Heart right ventricle (tissue), 16 donors: ENCODE data around the gene DRAXIN. TPM values are rescaled to one million over a fixed set of nuclear protein-coding genes. Genes with fewer than 3 reads are reported as not detected.

Experiments used
- ATAC-seq, 8 donors: fragments of 200-7000 bp; cut with Tn5 transposase; one replicate each; pipeline ENCODE4 v1.9.1; 2020; ENCODE audit warnings: mild to moderate bottlenecking in 8 of 8, moderate library complexity in 8 of 8, moderate number of reproducible peaks in 1 of 8
- DNase-seq, 2 donors: peaks; one replicate each; pipeline ENCODE4 v3.0.0-alpha.2; 2020
- H3K27ac ChIP-seq, 10 donors: fragments of 200-600 bp; sonication (generic) in 2 of 10; one replicate each; pipeline versions ENCODE4 v1.5.0 to v1.8.0; 2020 to 2022; ENCODE audit warnings: mild to moderate bottlenecking in 3 of 10
- H3K27me3 ChIP-seq, 7 donors: fragments of 200-600 bp; one replicate each; pipeline ENCODE4 v1.8.0; 2021 to 2022; ENCODE audit warnings: mild to moderate bottlenecking in 2 of 7
- H3K36me3 ChIP-seq, 9 donors: fragments of 200-600 bp; sonication (generic) in 1 of 9; one replicate each; pipeline versions ENCODE4 v1.5.0 to v1.8.0; 2020 to 2022; ENCODE audit warnings: mild to moderate bottlenecking in 2 of 9
- H3K4me1 ChIP-seq, 9 donors: fragments of 200-600 bp; sonication (generic) in 1 of 9; one replicate each; pipeline versions ENCODE4 v1.5.0 to v1.8.0; 2020 to 2022; ENCODE audit warnings: mild to moderate bottlenecking in 4 of 9
- H3K4me3 ChIP-seq, 10 donors: fragments of 200-600 bp; sonication (generic) in 2 of 10; one replicate each; pipeline versions ENCODE4 v1.5.0 to v1.8.0; 2020 to 2022; ENCODE audit warnings: mild to moderate bottlenecking in 7 of 10, moderate library complexity in 2 of 10
- H3K9me3 ChIP-seq, 11 donors: fragments of 200-600 bp in 10 of 11; sonication (generic) in 2 of 11; one replicate each; pipeline versions ENCODE4 v1.5.0 to v1.8.0; 2013 to 2022; ENCODE audit warnings: mild to moderate bottlenecking in 2 of 11, control low read depth in 1 of 11, moderate library complexity in 1 of 11
- WGBS, 2 donors: extraction: QIAGEN DNeasy Blood & Tissue Kit; methylation state at CpG; one replicate each; pipeline ENCODE4 v1.1.7; 2013; ENCODE audit warnings: inconsistent platforms in 1 of 2; 5-methylcytosine and 5-hydroxymethylcytosine counted together
- intact Hi-C, 10 donors: fragments of 100-400 bp; cut with DNase I; formaldehyde crosslinking; loops; one replicate each; pipeline versions ENCODE4 v1.11.1 to v1.14.2; 2022
- polyA plus RNA-seq, 2 donors: library from polyadenylated mRNA; stranded (reverse); fragments of 200-250 nt; gene quantifications; one replicate each; pipeline ENCODE4 v1.2.3, GENCODE V29; 2013
- total RNA-seq, 10 donors: library from RNA; stranded (reverse); fragmentation: NEBNext Ultra II Directional in 3 of 10; extraction: Animal tissue kit (Norgen Biotek cat#: 25700) in 3 of 10; gene quantifications; one replicate each; pipeline versions ENCODE4 v1.2.1 to v1.2.4, GENCODE V29; 2021 to 2023
- TF ChIP-seq, protein P1 (sequence below), 9 donors: fragments of 200-600 bp; sonication (generic) in 2 of 9; IDR thresholded peaks; one replicate each; pipeline versions ENCODE4 v1.5.0 to v1.8.0; 2021 to 2022; ENCODE audit warnings: antibody characterized with exemption in 9 of 9, mild to moderate bottlenecking in 5 of 9, moderate library complexity in 1 of 9
- donor health status: Arrhythmogenic right ventricular cardiomyopathy.
- donor health status: ischemic (EF 13 %, LVEDD 7.1; RV severe dilation, severe dysfunction).
- donor health status: healthy with polysubstance abuse.
- donor health status: DM: no; HTN: yes; CAD: no.
- donor health status: DM: no; HTN: no; CAD: no.
- donor health status: ischemic (EF 25% LVEDD 6.9; RV normal size, moderate dysfunction).
- donor health status: ischemic (EF 25% LVEDD 5.7; RV mildly dilated, moderate dysfunction).
- donor health status: healthy.
- donor health status: DM: yes; HTN: yes; CAD: no.
- donor health status: Ischemic cardiomyopathy.
- donor health status: ischemic (EF 35%, LVEDD 5.7; RV mildly dilated, moderate dysfunction).
- donor health status: nonischemic (EF 11% LVEDD 7.7; RV severe dilation, severe dysfunction).
- donor health status: DM: yes; HTN: yes; CAD: no.
- donor health status: PGD.
- donor health status: ischemic (EF 29% LVEDD 5.4; RV normal size, mild dysfunction).
- donor health status: nonischemic (EF 23%, LVEDD 6.1; RV moderate dilation, normal function).

Gene DRAXIN
- total and polyA plus RNA-seq, 12 donors, result 0.01 to 0.18 (median 0.08) TPM; not detected in 2

DNA sequence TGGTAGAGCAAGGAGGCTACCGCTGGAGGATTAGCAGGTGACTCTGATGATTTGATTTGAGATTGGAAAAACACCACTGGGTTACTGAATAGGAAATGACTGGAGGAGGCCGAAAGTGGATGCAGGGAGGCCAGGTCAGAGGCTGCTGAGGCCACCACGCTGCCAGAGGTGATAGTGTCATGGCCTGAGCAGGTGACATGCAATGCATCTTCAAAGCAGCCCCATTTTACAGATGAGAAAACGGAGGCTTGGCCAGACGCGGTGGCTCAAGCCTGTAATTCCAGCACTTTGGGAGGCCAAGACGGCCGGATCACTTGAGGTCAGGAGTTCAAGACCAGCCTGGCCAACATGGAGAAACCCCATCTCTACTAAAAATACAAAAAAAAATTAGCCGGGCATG lies 83.2 kb downstream of the DRAXIN start:
- 91 to 94% methylated on average over 9 of the region's 9 CpGs for WGBS, 2 donors
- TF ChIP-seq, protein P1, sequence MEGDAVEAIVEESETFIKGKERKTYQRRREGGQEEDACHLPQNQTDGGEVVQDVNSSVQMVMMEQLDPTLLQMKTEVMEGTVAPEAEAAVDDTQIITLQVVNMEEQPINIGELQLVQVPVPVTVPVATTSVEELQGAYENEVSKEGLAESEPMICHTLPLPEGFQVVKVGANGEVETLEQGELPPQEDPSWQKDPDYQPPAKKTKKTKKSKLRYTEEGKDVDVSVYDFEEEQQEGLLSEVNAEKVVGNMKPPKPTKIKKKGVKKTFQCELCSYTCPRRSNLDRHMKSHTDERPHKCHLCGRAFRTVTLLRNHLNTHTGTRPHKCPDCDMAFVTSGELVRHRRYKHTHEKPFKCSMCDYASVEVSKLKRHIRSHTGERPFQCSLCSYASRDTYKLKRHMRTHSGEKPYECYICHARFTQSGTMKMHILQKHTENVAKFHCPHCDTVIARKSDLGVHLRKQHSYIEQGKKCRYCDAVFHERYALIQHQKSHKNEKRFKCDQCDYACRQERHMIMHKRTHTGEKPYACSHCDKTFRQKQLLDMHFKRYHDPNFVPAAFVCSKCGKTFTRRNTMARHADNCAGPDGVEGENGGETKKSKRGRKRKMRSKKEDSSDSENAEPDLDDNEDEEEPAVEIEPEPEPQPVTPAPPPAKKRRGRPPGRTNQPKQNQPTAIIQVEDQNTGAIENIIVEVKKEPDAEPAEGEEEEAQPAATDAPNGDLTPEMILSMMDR (IDR thresholded peaks at IDR 0.05), result no peak
- H3K27me3 ChIP-seq, result no peaks in the 10 kb centered on the region
- intact Hi-C loops, result no loop called here
- no peak overlapping the region for H3K4me3 ChIP-seq
- no peaks in the 10 kb centered on the region for H3K4me1 ChIP-seq
- ATAC-seq (no peak), DNase-seq (no peak)
- no peaks in the 10 kb centered on the region for H3K36me3 ChIP-seq
- H3K9me3 ChIP-seq, result no peaks in the 10 kb centered on the region
- no peak overlapping the region for H3K27ac ChIP-seq

Other genes with a start within 250 kb of the DRAXIN start
- gene DISP3, start 212.6 kb upstream of the DRAXIN start, total RNA-seq, result under 1 TPM in 6 of 10 donors, not detected in 4; 0.05 to 0.21 (median 0.10) TPM
- under 1 TPM in 1 of 2 donors, not detected in 1; 0.22 TPM for gene DISP3, start 212.6 kb upstream of the DRAXIN start, polyA plus RNA-seq
- 1 to 10 TPM in 9 of 10 donors, under 1 TPM in 1; 0.70 to 5.5 (median 1.7) TPM for gene FBXO2, start 37.3 kb upstream of the DRAXIN start, total RNA-seq
- gene FBXO2, start 37.3 kb upstream of the DRAXIN start, polyA plus RNA-seq, result 1 to 10 TPM; 2.7 to 5.3 TPM
- 10 to 100 TPM; 10.1 to 17.7 (median 15.8) TPM for gene FBXO44, start 36.8 kb upstream of the DRAXIN start, total RNA-seq
- gene FBXO44, start 36.8 kb upstream of the DRAXIN start, polyA plus RNA-seq, result 10 to 100 TPM; 14.6 to 28.2 TPM
- gene FBXO6, start 27.5 kb upstream of the DRAXIN start, total RNA-seq, result 10 to 100 TPM in 1 of 10 donors, 1 to 10 TPM in 9; 4.8 to 21.7 (median 7.9) TPM
- gene FBXO6, start 27.5 kb upstream of the DRAXIN start, polyA plus RNA-seq, result 10 to 100 TPM in 1 of 2 donors, 1 to 10 TPM in 1; 6.0 to 12.9 TPM
- gene MAD2L2, start 10.6 kb upstream of the DRAXIN start, total RNA-seq, result 10 to 100 TPM; 10.9 to 28.5 (median 17.0) TPM
- 10 to 100 TPM; 16.6 to 59.0 TPM for gene MAD2L2, start 10.6 kb upstream of the DRAXIN start, polyA plus RNA-seq
- 10 to 100 TPM; 12.9 to 37.9 (median 16.9) TPM for gene AGTRAP, start 44.4 kb downstream of the DRAXIN start, total RNA-seq
- 10 to 100 TPM; 21.4 to 96.7 TPM for gene AGTRAP, start 44.4 kb downstream of the DRAXIN start, polyA plus RNA-seq
- 10 to 100 TPM in 1 of 10 donors, 1 to 10 TPM in 9; 2.4 to 12.8 (median 5.1) TPM for gene C1orf167, start 70.5 kb downstream of the DRAXIN start, total RNA-seq
- gene C1orf167, start 70.5 kb downstream of the DRAXIN start, polyA plus RNA-seq, result 1 to 10 TPM; 7.5 to 9.0 TPM
- 10 to 100 TPM; 28.8 to 75.8 (median 40.5) TPM for gene MTHFR, start 114.3 kb downstream of the DRAXIN start, total RNA-seq
- gene MTHFR, start 114.3 kb downstream of the DRAXIN start, polyA plus RNA-seq, result 10 to 100 TPM; 17.7 to 24.3 TPM
- 10 to 100 TPM; 13.3 to 20.9 (median 16.9) TPM for gene CLCN6, start 114.5 kb downstream of the DRAXIN start, total RNA-seq
- 10 to 100 TPM in 1 of 2 donors, 1 to 10 TPM in 1; 9.1 to 13.8 TPM for gene CLCN6, start 114.5 kb downstream of the DRAXIN start, polyA plus RNA-seq
- 1,000 to 10,000 TPM in 2 of 10 donors, 100 to 1,000 TPM in 5, 10 to 100 TPM in 2, 1 to 10 TPM in 1; 5.8 to 2,762 (median 663) TPM for gene NPPA, start 156.1 kb downstream of the DRAXIN start, total RNA-seq
- gene NPPA, start 156.1 kb downstream of the DRAXIN start, polyA plus RNA-seq, result 1,000 to 10,000 TPM in 1 of 2 donors, 10 to 100 TPM in 1; 16.4 to 2,201 TPM
- 1,000 to 10,000 TPM in 1 of 10 donors, 100 to 1,000 TPM in 5, 10 to 100 TPM in 1, 1 to 10 TPM in 3; 1.1 to 4,616 (median 291) TPM for gene NPPB, start 167.2 kb downstream of the DRAXIN start, total RNA-seq
- over 10,000 TPM in 1 of 2 donors, 10 to 100 TPM in 1; 46.2 to 15,996 TPM for gene NPPB, start 167.2 kb downstream of the DRAXIN start, polyA plus RNA-seq
- 10 to 100 TPM; 35.5 to 47.8 (median 39.0) TPM for gene KIAA2013, start 234.7 kb downstream of the DRAXIN start, total RNA-seq
- gene KIAA2013, start 234.7 kb downstream of the DRAXIN start, polyA plus RNA-seq, result 10 to 100 TPM; 23.3 to 44.7 TPM
- gene PLOD1, start 243.0 kb downstream of the DRAXIN start, total RNA-seq, result 10 to 100 TPM; 27.3 to 95.3 (median 44.4) TPM
- gene PLOD1, start 243.0 kb downstream of the DRAXIN start, polyA plus RNA-seq, result 100 to 1,000 TPM in 1 of 2 donors, 10 to 100 TPM in 1; 53.0 to 102 TPM